GM21529 (cell line): ENCODE measurements around the gene AKT2.

Experiments used
- ATAC-seq: cut with Tn5 transposase; IDR thresholded peaks from one replicate; pipeline ENCODE4 v1.9.1; 2021; ENCODE audit not compliant: unreplicated experiment

The AKT2 gene

GRCh38 chr19:40192758-40193586, 92.2 kb downstream of the AKT2 start:
- ATAC-seq = no peak

GRCh38 chr19:40191836-40192646, 93.1 kb downstream of the AKT2 start:
- peak; percentile 18 for ATAC-seq

- peak; percentile 74 for ATAC-seq
These were observed 94.0 kb downstream of the AKT2 start, which contains the start of gene MAP3K10 for GRCh38 chr19:40190891-40191835. Gene MAP3K10 (plus strand): TSS chr19:40191426. CDS start chr19:40192032, 606 bp downstream.

- no peak for ATAC-seq
These were observed 100.9 kb downstream of the AKT2 start for GRCh38 chr19:40184273-40184672.
